H1 (cell line): Measurements from ENCODE around the gene SPRED1. TPM values are rescaled to one million over a fixed set of nuclear protein-coding genes. Genes with fewer than 3 reads are reported as not detected.

Source experiments
- CTCF ChIA-PET: fragments of 300-600 bp; sonication (Branson Sonifier 250); formaldehyde crosslinking; loops from one replicate; lab custom pipeline; 2021; ENCODE audit not compliant: partially characterized antibody; lab: Charles Lee
- POLR2A ChIA-PET: fragments of 300-600 bp; sonication (Branson Sonifier 250); formaldehyde crosslinking; loops from one replicate; lab custom pipeline; 2021; ENCODE audit warnings: inconsistent platforms; ENCODE audit not compliant: partially characterized antibody; lab: Charles Lee
- DNase-seq, 2 experiments: peaks; one replicate each; pipeline versions ENCODE4 v3.0.0 to v3.0.0-alpha.2; 2010 to 2022; ENCODE audit warnings: low spot score in 2 of 2, low read depth in 1 of 2, mixed read lengths in 1 of 2
- FAIRE-seq: peaks from 2 replicates; lab custom pipeline; 2011; peaks lifted over from hg19 to GRCh38; lab: Jason Lieb, UNC
- H2AFZ ChIP-seq: 2 replicates; pipeline ENCODE4 v1.8.1; 2012; ENCODE audit warnings: low read length, inconsistent platforms
- H2AK5ac ChIP-seq: 2 replicates; pipeline ENCODE4 v1.6.1; 2013; ENCODE audit warnings: low read depth, low read length
- H2BK120ac ChIP-seq: replicated peaks from 2 replicates; pipeline ENCODE3; 2013; ENCODE audit warnings: low read depth, low read length, inconsistent platforms
- H2BK12ac ChIP-seq: 2 replicates; pipeline ENCODE4 v1.6.1; 2013; ENCODE audit warnings: low read depth, low read length
- H2BK15ac ChIP-seq: 2 replicates; pipeline ENCODE4 v1.6.1; 2013; ENCODE audit warnings: low read length
- H2BK20ac ChIP-seq: 2 replicates; pipeline ENCODE4 v1.6.1; 2013; ENCODE audit warnings: low read length
- H2BK5ac ChIP-seq: 2 replicates; pipeline ENCODE4 v1.6.1; 2013; ENCODE audit warnings: low read depth, low read length
- H3K14ac ChIP-seq: 2 replicates; pipeline ENCODE4 v1.6.1; 2013; ENCODE audit warnings: inconsistent platforms; ENCODE audit not compliant: insufficient read length
- H3K18ac ChIP-seq: 2 replicates; pipeline ENCODE4 v1.6.1; 2013; ENCODE audit warnings: low read length; ENCODE audit errors: extremely low read depth
- H3K23ac ChIP-seq: 2 replicates; pipeline ENCODE4 v1.6.1; 2013; ENCODE audit warnings: inconsistent platforms; ENCODE audit not compliant: insufficient read length
- H3K23me2 ChIP-seq: 2 replicates; pipeline ENCODE4 v1.6.1; 2013; ENCODE audit warnings: low read depth, low read length
- H3K27ac ChIP-seq: 2 replicates; pipeline ENCODE4 v1.6.1; 2011; ENCODE audit warnings: low read depth, low read length, inconsistent platforms
- H3K27me3 ChIP-seq, 4 experiments: replicated peaks in 1 of 4; 1 replicate in 1 of 4; 2 replicates in 3 of 4; pipeline versions ENCODE4 v1.6.1 to v1.8.1; 2011 to 2013; ENCODE audit warnings: low read length in 3 of 4, mild to moderate bottlenecking in 3 of 4, inconsistent platforms in 2 of 4, mixed read lengths in 2 of 4, moderate library complexity in 1 of 4; ENCODE audit not compliant: control insufficient read depth in 3 of 4, insufficient read depth in 3 of 4; ENCODE audit errors: extremely low read depth in 1 of 4
- H3K36me3 ChIP-seq, 4 experiments: 2 replicates each; pipeline versions ENCODE4 v1.6.1 to v1.8.1; 2011 to 2013; ENCODE audit warnings: mild to moderate bottlenecking in 4 of 4, low read length in 3 of 4, moderate library complexity in 2 of 4, control low read depth in 1 of 4, inconsistent platforms in 1 of 4; ENCODE audit not compliant: insufficient read depth in 4 of 4, control insufficient read depth in 2 of 4
- H3K4ac ChIP-seq: replicated peaks from 2 replicates; pipeline ENCODE3; 2013; ENCODE audit warnings: low read length, low read depth, mixed read lengths, inconsistent platforms; ENCODE audit not compliant: insufficient read length
- H3K4me1 ChIP-seq, 4 experiments: replicated peaks in 1 of 4; 1 replicate in 1 of 4; 2 replicates in 3 of 4; pipeline versions ENCODE4 v1.6.1 to v1.8.1; 2011 to 2013; ENCODE audit warnings: low read length in 3 of 4, inconsistent platforms in 2 of 4, mixed read lengths in 1 of 4; ENCODE audit not compliant: insufficient read depth in 4 of 4, control insufficient read depth in 3 of 4
- H3K4me2 ChIP-seq, 2 experiments: 2 replicates each; pipeline versions ENCODE4 v1.6.1 to v1.8.1; 2011 to 2013; ENCODE audit warnings: low read depth in 2 of 2, low read length in 2 of 2, control low read depth in 1 of 2, inconsistent platforms in 1 of 2, mild to moderate bottlenecking in 1 of 2; ENCODE audit not compliant: insufficient read depth in 1 of 2
- H3K4me3 ChIP-seq, 4 experiments: fragments of 200-600, 300-600 bp in 1 of 4; sonication (generic), shearing (Covaris generic), sonication (Bioruptor Twin) in 1 of 4; 2 replicates each; pipeline versions ENCODE4 v1.5.1 to v1.8.1; 2011 to 2016; ENCODE audit warnings: low read length in 4 of 4, low read depth in 3 of 4, control low read depth in 2 of 4, inconsistent platforms in 2 of 4, mild to moderate bottlenecking in 2 of 4, mixed read lengths in 1 of 4, moderate library complexity in 1 of 4; ENCODE audit not compliant: insufficient read depth in 2 of 4; ENCODE audit errors: extremely low read depth in 1 of 4
- H3K56ac ChIP-seq: replicated peaks from 2 replicates; pipeline ENCODE3; 2013; ENCODE audit warnings: low read depth, mild to moderate bottlenecking, mixed read lengths, low read length, inconsistent platforms; ENCODE audit not compliant: insufficient read length
- H3K79me1 ChIP-seq: 2 replicates; pipeline ENCODE4 v1.6.1; 2013; ENCODE audit warnings: low read depth, low read length, control low read depth
- H3K79me2 ChIP-seq, 2 experiments: 2 replicates each; pipeline versions ENCODE4 v1.6.1 to v1.8.1; 2012 to 2013; ENCODE audit warnings: low read length in 2 of 2, mild to moderate bottlenecking in 2 of 2, inconsistent platforms in 1 of 2; ENCODE audit not compliant: insufficient read depth in 2 of 2, control insufficient read depth in 1 of 2
- H3K9ac ChIP-seq, 4 experiments: replicated peaks in 1 of 4; 1 replicate in 1 of 4; 2 replicates in 3 of 4; pipeline versions ENCODE4 v1.6.1 to v1.8.1; 2011 to 2013; ENCODE audit warnings: low read depth in 3 of 4, low read length in 3 of 4, control low read depth in 2 of 4, mild to moderate bottlenecking in 2 of 4, moderate library complexity in 2 of 4, inconsistent platforms in 1 of 4; ENCODE audit errors: extremely low read depth in 1 of 4
- H3K9me3 ChIP-seq, 2 experiments: 2 replicates each; pipeline versions ENCODE4 v1.6.1 to v1.8.1; 2012 to 2013; ENCODE audit warnings: mild to moderate bottlenecking in 2 of 2, moderate library complexity in 2 of 2, control low read depth in 1 of 2, inconsistent platforms in 1 of 2, low read depth in 1 of 2, low read length in 1 of 2, mixed read lengths in 1 of 2; ENCODE audit not compliant: insufficient read depth in 2 of 2
- H4K20me1 ChIP-seq, 2 experiments: replicated peaks in 1 of 2; 2 replicates each; pipeline versions ENCODE3 to v1.8.1; 2011 to 2013; ENCODE audit warnings: inconsistent platforms in 2 of 2, low read length in 2 of 2, mild to moderate bottlenecking in 1 of 2; ENCODE audit not compliant: insufficient read depth in 2 of 2, control insufficient read depth in 1 of 2
- H4K5ac ChIP-seq: 2 replicates; pipeline ENCODE4 v1.6.1; 2013; ENCODE audit warnings: low read length, low read depth, mixed read lengths, inconsistent platforms; ENCODE audit not compliant: insufficient read length
- H4K8ac ChIP-seq: 2 replicates; pipeline ENCODE4 v1.8.0; 2013; ENCODE audit warnings: mild to moderate bottlenecking, moderate library complexity, low read length, inconsistent platforms; ENCODE audit not compliant: insufficient read depth; ENCODE audit errors: extremely low read depth
- H4K91ac ChIP-seq: replicated peaks from 2 replicates; pipeline ENCODE3; 2013; ENCODE audit warnings: low read length, mixed read lengths, inconsistent platforms; ENCODE audit not compliant: insufficient read length
- ATF3 ChIP-seq: IDR thresholded peaks from 2 replicates; pipeline ENCODE4 v1.6.1; 2011; ENCODE audit warnings: low read depth, mild to moderate bottlenecking, low read length; ENCODE audit not compliant: insufficient read depth
- EP300 ChIP-seq, 2 experiments: IDR thresholded peaks; 1 replicate in 1 of 2; 2 replicates in 1 of 2; pipeline ENCODE4 v1.6.1; 2011 to 2012; ENCODE audit warnings: low read depth in 2 of 2, low read length in 2 of 2, mild to moderate bottlenecking in 2 of 2, borderline replicate concordance in 1 of 2, inconsistent platforms in 1 of 2, moderate library complexity in 1 of 2
- HDAC6 ChIP-seq: IDR thresholded peaks from one replicate; pipeline ENCODE4 v1.7.1; 2012; ENCODE audit warnings: low read depth, mild to moderate bottlenecking, inconsistent platforms, low read length, moderate library complexity
- JUND ChIP-seq: IDR thresholded peaks from 2 replicates; pipeline ENCODE4 v1.6.1; 2011; ENCODE audit warnings: mild to moderate bottlenecking, improper control_type of control experiment, low read length
- KDM5A ChIP-seq: fragments of 200-600 bp; IDR thresholded peaks from 2 replicates; pipeline ENCODE4 v1.7.1; 2012; ENCODE audit warnings: mild to moderate bottlenecking, low read length, inconsistent platforms, mixed read lengths
- NRF1 ChIP-seq: IDR thresholded peaks from 2 replicates; pipeline ENCODE4 v1.6.1; 2011; ENCODE audit warnings: mild to moderate bottlenecking, low read depth, low read length, improper control_type of control experiment
- POLR2A ChIP-seq, 2 experiments: IDR thresholded peaks; 1 replicate in 1 of 2; 2 replicates in 1 of 2; pipeline ENCODE4 v1.6.1; 2011; ENCODE audit warnings: low read depth in 2 of 2, low read length in 2 of 2, mild to moderate bottlenecking in 2 of 2; ENCODE audit errors: control extremely low read depth in 1 of 2
- RBBP5 ChIP-seq: IDR thresholded peaks from 2 replicates; pipeline ENCODE4 v1.7.1; 2012; ENCODE audit warnings: low read depth, mild to moderate bottlenecking, inconsistent platforms, low read length, moderate library complexity, borderline replicate concordance
- SIRT6 ChIP-seq: IDR thresholded peaks from one replicate; pipeline ENCODE4 v1.7.1; 2012; ENCODE audit warnings: low read length, inconsistent platforms
- SIX5 ChIP-seq: IDR thresholded peaks from 2 replicates; pipeline ENCODE4 v1.6.1; 2011; ENCODE audit warnings: mild to moderate bottlenecking, low read depth, low read length
- SP1 ChIP-seq: IDR thresholded peaks from 2 replicates; pipeline ENCODE4 v1.6.1; 2011; ENCODE audit warnings: low read depth, low read length
- SP2 ChIP-seq: IDR thresholded peaks from 2 replicates; pipeline ENCODE4 v1.6.1; 2012; ENCODE audit warnings: mild to moderate bottlenecking, low read length, inconsistent platforms
- SUZ12 ChIP-seq: fragments of 200-600 bp; sonication (generic); IDR thresholded peaks from 2 replicates; pipeline ENCODE4 v1.6.1; 2012; ENCODE audit warnings: mild to moderate bottlenecking, inconsistent platforms, low read length, moderate library complexity, mixed read lengths
- YY1 ChIP-seq: IDR thresholded peaks from 2 replicates; pipeline ENCODE4 v1.6.1; 2011; ENCODE audit warnings: low read depth, mild to moderate bottlenecking, low read length
- WGBS, 2 experiments: shearing (Covaris generic) in 1 of 2; methylation state at CpG; one replicate each; pipeline versions ENCODE4 v1.1.6 to v1.1.7; 2013 to 2015; ENCODE audit warnings: low lambda C conversion rate in 2 of 2, mixed read lengths in 2 of 2, inconsistent platforms in 1 of 2, low coverage in 1 of 2, missing lambda C conversion rate in 1 of 2; ENCODE audit not compliant: insufficient replicate concordance in 2 of 2, insufficient coverage in 1 of 2, insufficient read length in 1 of 2; ENCODE audit errors: extremely low coverage in 1 of 2, missing lambda C conversion rate in 1 of 2; 5-methylcytosine and 5-hydroxymethylcytosine counted together
- polyA plus RNA-seq, 7 experiments: library from polyadenylated mRNA; depleted of rRNA in 3 of 7; stranded (reverse) in 5 of 7; unstranded in 2 of 7; fragments of >200 nt in 5 of 7; fragments of 200-250 nt in 2 of 7; gene quantifications; 1 replicate in 5 of 7; 2 replicates in 1 of 7; 4 replicates in 1 of 7; pipeline versions ENCODE4 v1.2.1 to v1.2.3, GENCODE V29; 2011 to 2013; ENCODE audit warnings: missing spikeins in 2 of 7, mixed read lengths in 2 of 7
- total RNA-seq: library from RNA; stranded (reverse); fragmentation: NEBNext Ultra II Directional; extraction: Animal tissue kit (Norgen Biotek cat#: 25700); gene quantifications from 2 replicates; pipeline ENCODE4 v1.2.1, GENCODE V29; 2021

Gene SPRED1
- total and polyA plus RNA-seq, 2 of the 8 experiments (the other 6 are each of a cell fraction or from before 2014, with no cell fraction given) = 5.5 to 30.3 TPM

DNA sequence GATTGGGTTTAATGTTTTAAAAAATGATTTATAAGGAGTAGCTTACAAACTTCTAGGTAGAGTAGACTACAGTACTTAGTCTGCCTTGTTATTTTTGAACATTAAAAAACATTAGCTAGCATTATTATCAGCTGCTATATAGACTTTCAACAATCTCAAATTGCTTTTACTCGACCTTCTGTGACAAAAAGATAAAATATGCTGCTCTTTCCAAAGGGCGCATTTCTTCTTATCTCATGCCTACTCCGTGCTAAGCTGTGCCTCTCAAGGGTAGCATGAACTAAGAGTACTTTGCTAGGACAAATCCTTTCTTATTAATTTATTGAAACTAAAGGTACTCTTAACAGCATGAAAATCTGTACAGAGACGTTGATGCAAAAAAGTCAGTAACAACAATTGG is 71.3 kb downstream of the SPRED1 start:
- Histone ChIP-seq H3K27ac (no peak overlapping the region), H3K9ac (no peak overlapping the region), H2BK20ac (no peak overlapping the region), H3K4me1 (no peaks in the 10 kb centered on the region; a peak in 1 of 7 replicates), H3K36me3 (peaks cover 0 to 34% (median 12%) of the 10 kb centered on the region in 4 experiments; a peak in 7 of 8 replicates), H2AFZ (no peak overlapping the region), H2BK12ac (no peak overlapping the region), H3K23ac (no peak overlapping the region), H2BK5ac (no peak overlapping the region), H4K8ac (no peak overlapping the region), H3K79me1 (no peaks in the 10 kb centered on the region), H3K9me3 (no peaks in the 10 kb centered on the region), H3K56ac (no peak overlapping the region), H3K14ac (no peak overlapping the region), H4K20me1 (no peaks in the 10 kb centered on the region), H3K4me2 (no peak overlapping the region), H2BK120ac (no peak overlapping the region), H2BK15ac (no peak overlapping the region), H3K27me3 (no peaks in the 10 kb centered on the region), H3K79me2 (peaks cover 0 to 22% of the 10 kb centered on the region in 2 experiments; a peak in 2 of 4 replicates), H3K23me2 (no peaks in the 10 kb centered on the region), H4K5ac (no peak overlapping the region), H2AK5ac (no peak overlapping the region), H3K18ac (no peak overlapping the region), H3K4me3 (no peak overlapping the region), H3K4ac (no peak overlapping the region), H4K91ac (no peak overlapping the region)
- DNase-seq (no peak), FAIRE-seq (no peak)
- WGBS, 2 experiments = 96% methylated on average over 4 of the region's 4 CpGs; no CpG with 5 or more reads in 1 of the 2 experiments
- ChIA-PET CTCF (interaction anchor here (0.7 to 1.0 kb wide), 3 partner anchors 8 to 320 kb away, joined by 3 to 4 read pairs (median 3); no protein-coding TSS in a partner anchor), POLR2A (no interaction called here)
- TF ChIP-seq ATF3 = no peak
- TF ChIP-seq KDM5A = no peak
- TF ChIP-seq JUND = no peak
- no peak for TF ChIP-seq HDAC6
- TF ChIP-seq SP2 = no peak
- no peak for TF ChIP-seq POLR2A (IDR thresholded peaks at IDR 0.05; ENCODE audit: control extremely low read depth in 1 of 2, low read depth in 2 of 2, low read length in 2 of 2)
- TF ChIP-seq SUZ12 = no peak
- TF ChIP-seq NRF1 = no peak
- no peak for TF ChIP-seq EP300 (IDR thresholded peaks at IDR 0.05; ENCODE audit: borderline replicate concordance in 1 of 2, low read depth in 2 of 2, low read length in 2 of 2)
- TF ChIP-seq SP1 = no peak
- no peak for TF ChIP-seq YY1
- TF ChIP-seq SIRT6 = no peak
- no peak for TF ChIP-seq RBBP5
- TF ChIP-seq SIX5 = no peak
